NCI-H774 (cell line): ENCODE results near the gene SEC11A.
A peak's percentile ranks its signal among the peaks of the same experiment; 100 is the strongest.

ENCODE experiments used
- DNase-seq: peaks from one replicate; lab custom pipeline; 2025; lab: John Stamatoyannopoulos, UW

SEC11A gene

GRCh38 chr15:84681831-84682230 lies 34.1 kb downstream of the SEC11A start:
- no peak for DNase-seq

GRCh38 chr15:84671211-84671610 lies 44.7 kb downstream of the SEC11A start:
- no peak for DNase-seq

- no peak for DNase-seq
Observed at GRCh38 chr15:84669726-84670125, 46.2 kb downstream of the SEC11A start.

- no peak for DNase-seq
Observed at GRCh38 chr15:84668221-84668982, 47.5 kb downstream of the SEC11A start.

- no peak for DNase-seq
Observed at GRCh38 chr15:84666373-84666772, 49.6 kb downstream of the SEC11A start.

GRCh38 chr15:84661001-84661400 lies 54.9 kb downstream of the SEC11A start:
- no peak for DNase-seq

- DNase-seq = no peak
Observed at GRCh38 chr15:84659904-84660781, 55.8 kb downstream of the SEC11A start.

- DNase-seq = no peak
Observed at GRCh38 chr15:84658788-84659411, 57.0 kb downstream of the SEC11A start.

GRCh38 chr15:84658080-84658787 lies 57.7 kb downstream of the SEC11A start, which contains the start of gene NMB:
Gene NMB (minus strand): TSS chr15:84658199. CDS start chr15:84658152, 47 bp downstream.
- DNase-seq = peak; percentile 63

GRCh38 chr15:84657748-84658079 lies 58.2 kb downstream of the SEC11A start:
- no peak for DNase-seq

- no peak for DNase-seq
Observed at GRCh38 chr15:84656972-84657371, 59.0 kb downstream of the SEC11A start.

- DNase-seq = peak; percentile 66
Observed at GRCh38 chr15:84654689-84655453, 61.1 kb downstream of the SEC11A start.

- peak; percentile 92 for DNase-seq
Observed at GRCh38 chr15:84653910-84654688, 61.8 kb downstream of the SEC11A start, which contains the start of gene WDR73. Gene WDR73 (minus strand): TSS chr15:84654283. CDS start chr15:84654274, 9 bp downstream.

- DNase-seq = no peak
Observed at GRCh38 chr15:84653584-84653909, 62.4 kb downstream of the SEC11A start.

- DNase-seq = no peak
Observed at GRCh38 chr15:84649706-84650105, 66.2 kb downstream of the SEC11A start.

GRCh38 chr15:84648539-84648938 lies 67.4 kb downstream of the SEC11A start:
- no peak for DNase-seq

GRCh38 chr15:84647726-84648125 lies 68.2 kb downstream of the SEC11A start:
- DNase-seq = no peak

- no peak for DNase-seq
Observed at GRCh38 chr15:84645997-84646396, 69.9 kb downstream of the SEC11A start.

GRCh38 chr15:84645496-84645895 lies 70.4 kb downstream of the SEC11A start:
- DNase-seq = no peak

GRCh38 chr15:84643838-84644237 lies 72.1 kb downstream of the SEC11A start:
- no peak for DNase-seq
